NOMO-1 treated with DMSO at 0.1 percent for 48 hours (cell line): ENCODE data around the gene LARGE1.

Experiments used
- DNase-seq: peaks from one replicate; lab custom pipeline; 2025; ENCODE audit not compliant: unreplicated experiment; lab: John Stamatoyannopoulos, UW

Gene LARGE1

GRCh38 chr22:33825761-33826160, 94.5 kb downstream of the LARGE1 start:
- DNase-seq, result no peak

- DNase-seq, result no peak
These were observed 96.7 kb downstream of the LARGE1 start for GRCh38 chr22:33823552-33823951.

- no peak for DNase-seq
These were observed 99.0 kb downstream of the LARGE1 start for GRCh38 chr22:33821290-33821689.

GRCh38 chr22:33819743-33820142, 100.5 kb downstream of the LARGE1 start:
- no peak for DNase-seq

GRCh38 chr22:33817512-33818127, 102.7 kb downstream of the LARGE1 start:
- no peak for DNase-seq

- no peak for DNase-seq
These were observed 107.8 kb downstream of the LARGE1 start for GRCh38 chr22:33812360-33812977.

- DNase-seq, result no peak
These were observed 108.6 kb downstream of the LARGE1 start for GRCh38 chr22:33811686-33812085.

- no peak for DNase-seq
These were observed 109.1 kb downstream of the LARGE1 start for GRCh38 chr22:33811208-33811607.

GRCh38 chr22:33807470-33807869, 112.8 kb downstream of the LARGE1 start:
- no peak for DNase-seq

- no peak for DNase-seq
These were observed 114.1 kb downstream of the LARGE1 start for GRCh38 chr22:33806191-33806590.

- no peak for DNase-seq
These were observed 116.6 kb downstream of the LARGE1 start for GRCh38 chr22:33803371-33804282.

- DNase-seq, result no peak
These were observed 121.9 kb downstream of the LARGE1 start for GRCh38 chr22:33798401-33798800.

GRCh38 chr22:33796494-33796893, 123.8 kb downstream of the LARGE1 start:
- DNase-seq, result peak; percentile 21

GRCh38 chr22:33793475-33793874, 126.8 kb downstream of the LARGE1 start:
- DNase-seq, result no peak

GRCh38 chr22:33792832-33793231, 127.4 kb downstream of the LARGE1 start:
- DNase-seq, result no peak

- DNase-seq, result no peak
These were observed 130.5 kb downstream of the LARGE1 start for GRCh38 chr22:33789690-33790253.

GRCh38 chr22:33788927-33789326, 131.3 kb downstream of the LARGE1 start:
- no peak for DNase-seq

- no peak for DNase-seq
These were observed 132.4 kb downstream of the LARGE1 start for GRCh38 chr22:33787645-33788456.

GRCh38 chr22:33786149-33786548, 134.1 kb downstream of the LARGE1 start:
- no peak for DNase-seq

- no peak for DNase-seq
These were observed 134.8 kb downstream of the LARGE1 start for GRCh38 chr22:33785283-33785968.
